ENCODE results near the gene AIRE.
"Not testable (repeated sequence)": the region's sequence is repeated elsewhere in the genome, so short reads cannot be mapped to it uniquely, and the experiment has no call there.

Gene AIRE

GRCh38 chr21:44301141-44301540, 15.5 kb downstream of the AIRE start:
- ChIA-PET POLR2A (interaction anchor here (1.7 kb wide), 1 partner anchor 38 kb away, joined by 3 read pairs; the partner anchor contains the start of gene CFAP410), CTCF (interaction anchor here (0.9 to 1.9 kb wide), 4 partner anchors 33 to 490 kb away, joined by 3 to 4 read pairs (median 4); no protein-coding TSS in a partner anchor)
- no peak for DNase-seq (ENCODE audit: extremely low spot score)
- no peak for TF ChIP-seq CTCF (IDR thresholded peaks at IDR 0.05; ENCODE audit: control extremely low read depth, extremely low read depth, low read depth, missing control alignments)

- no peak for DNase-seq (ENCODE audit: extremely low spot score)
- CTCF ChIA-PET: interaction anchor here (0.9 to 1.9 kb wide), 5 partner anchors 14 to 491 kb away, joined by 3 to 4 read pairs (median 4); no protein-coding TSS in a partner anchor
- POLR2A ChIA-PET: no interaction called here
- no peak for TF ChIP-seq CTCF (IDR thresholded peaks at IDR 0.05; ENCODE audit: control extremely low read depth, extremely low read depth, low read depth, missing control alignments)
These were observed 16.3 kb downstream of the AIRE start for GRCh38 chr21:44301961-44302406.

GRCh38 chr21:44302573-44303401, 17.1 kb downstream of the AIRE start:
- POLR2A ChIA-PET; DNase-seq (ENCODE audit: extremely low spot score): not testable (repeated sequence)
- CTCF ChIA-PET: interaction anchor here (1.0 to 3.2 kb wide), 2 partner anchors 13 kb away, joined by 3 to 16 read pairs; no protein-coding TSS in a partner anchor
- TF ChIP-seq CTCF (IDR thresholded peaks at IDR 0.05; ENCODE audit: control extremely low read depth, extremely low read depth, low read depth, missing control alignments): peak; percentile 45

- CTCF ChIA-PET: interaction anchor here (1.0 to 3.2 kb wide), 4 partner anchors 7 to 490 kb away, joined by 3 to 16 read pairs (median 4); no protein-coding TSS in a partner anchor
- DNase-seq (ENCODE audit: extremely low spot score): no peak
- POLR2A ChIA-PET: no interaction called here
- TF ChIP-seq CTCF (IDR thresholded peaks at IDR 0.05; ENCODE audit: control extremely low read depth, extremely low read depth, low read depth, missing control alignments): no peak
These were observed 17.9 kb downstream of the AIRE start for GRCh38 chr21:44303490-44303981.

- POLR2A ChIA-PET: no interaction called here
- CTCF ChIA-PET: interaction anchor here (0.8 to 3.2 kb wide), 6 partner anchors 8 to 489 kb away, joined by 3 to 16 read pairs (median 3); no protein-coding TSS in a partner anchor
- no peak for TF ChIP-seq CTCF (IDR thresholded peaks at IDR 0.05; ENCODE audit: control extremely low read depth, extremely low read depth, low read depth, missing control alignments)
These were observed 18.4 kb downstream of the AIRE start for GRCh38 chr21:44304011-44304616.

GRCh38 chr21:44304877-44305293, 19.2 kb downstream of the AIRE start:
- CTCF ChIA-PET: interaction anchor here (0.8 to 3.2 kb wide), 6 partner anchors 9 to 488 kb away, joined by 3 to 16 read pairs (median 3); no protein-coding TSS in a partner anchor

More at GRCh38 chr21:44304011-44304616, 18.4 kb downstream of the AIRE start:
- DNase-seq (ENCODE audit: extremely low spot score): no peak

More at GRCh38 chr21:44304877-44305293, 19.2 kb downstream of the AIRE start:
- DNase-seq (ENCODE audit: extremely low spot score): peak; percentile 61
- peak; percentile 25 for TF ChIP-seq CTCF (IDR thresholded peaks at IDR 0.05; ENCODE audit: control extremely low read depth, extremely low read depth, low read depth, missing control alignments)
- POLR2A ChIA-PET: interaction anchor here (0.6 kb wide), 2 partner anchors 175 to 233 kb away, joined by 4 to 5 read pairs; no protein-coding TSS in a partner anchor

Data from GM10248 (cell line).